A549 treated with AZD9567 at 1 μM for 4 hours (cell line): ENCODE data around the gene AVP. TPM values are rescaled to one million over a fixed set of nuclear protein-coding genes. Genes with fewer than 3 reads are reported as not detected.

Experiments used
- total RNA-seq: library from RNA; stranded (reverse); fragments of 200-300 nt; extraction: Qiagen RNA extraction; gene quantifications from 5 replicates; pipeline ENCODE4 v1.2.3, GENCODE V29; 2022; ENCODE audit not compliant: insufficient read depth

The AVP gene, protein sequence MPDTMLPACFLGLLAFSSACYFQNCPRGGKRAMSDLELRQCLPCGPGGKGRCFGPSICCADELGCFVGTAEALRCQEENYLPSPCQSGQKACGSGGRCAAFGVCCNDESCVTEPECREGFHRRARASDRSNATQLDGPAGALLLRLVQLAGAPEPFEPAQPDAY
- total RNA-seq = 0.20 TPM in 1 of 5 replicates, not detected in the others

DNA sequence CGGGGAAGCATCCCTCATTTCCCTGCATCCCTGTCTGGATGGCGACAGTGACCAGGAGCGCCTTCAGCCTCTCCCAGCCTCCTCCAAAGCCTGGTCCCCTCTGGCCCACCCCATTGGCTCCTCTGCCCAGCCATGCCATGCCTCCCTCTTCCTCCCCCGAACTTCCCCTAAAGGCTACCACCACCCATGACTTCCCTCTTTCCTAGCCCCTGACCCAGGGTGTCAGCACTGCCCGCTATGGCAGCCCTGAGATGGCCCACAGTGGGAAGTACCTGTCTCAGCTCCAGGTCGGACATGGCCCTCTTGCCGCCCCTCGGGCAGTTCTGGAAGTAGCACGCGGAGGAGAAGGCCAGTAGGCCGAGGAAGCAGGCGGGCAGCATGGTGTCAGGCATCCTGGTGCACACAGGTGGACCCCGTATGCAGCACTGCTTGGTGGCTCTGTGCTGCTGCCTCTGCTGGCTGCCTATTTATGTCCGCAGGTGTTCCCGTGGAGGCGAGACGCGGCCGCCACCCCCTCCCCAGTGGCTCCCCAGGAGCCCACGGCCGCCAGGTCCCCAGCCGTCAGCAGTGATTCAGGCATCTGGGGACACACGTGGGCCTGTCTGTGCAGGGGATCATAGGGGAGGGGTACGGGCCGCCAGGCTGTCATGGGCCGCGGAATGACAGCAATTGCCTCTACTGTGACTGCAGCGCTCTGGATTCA, at the start of gene AVP:
Gene AVP, minus strand, starts transcription at position 442 of the 703 bp plus-strand sequence. Its CDS starts 50 bp downstream, at position 392.

DNA sequence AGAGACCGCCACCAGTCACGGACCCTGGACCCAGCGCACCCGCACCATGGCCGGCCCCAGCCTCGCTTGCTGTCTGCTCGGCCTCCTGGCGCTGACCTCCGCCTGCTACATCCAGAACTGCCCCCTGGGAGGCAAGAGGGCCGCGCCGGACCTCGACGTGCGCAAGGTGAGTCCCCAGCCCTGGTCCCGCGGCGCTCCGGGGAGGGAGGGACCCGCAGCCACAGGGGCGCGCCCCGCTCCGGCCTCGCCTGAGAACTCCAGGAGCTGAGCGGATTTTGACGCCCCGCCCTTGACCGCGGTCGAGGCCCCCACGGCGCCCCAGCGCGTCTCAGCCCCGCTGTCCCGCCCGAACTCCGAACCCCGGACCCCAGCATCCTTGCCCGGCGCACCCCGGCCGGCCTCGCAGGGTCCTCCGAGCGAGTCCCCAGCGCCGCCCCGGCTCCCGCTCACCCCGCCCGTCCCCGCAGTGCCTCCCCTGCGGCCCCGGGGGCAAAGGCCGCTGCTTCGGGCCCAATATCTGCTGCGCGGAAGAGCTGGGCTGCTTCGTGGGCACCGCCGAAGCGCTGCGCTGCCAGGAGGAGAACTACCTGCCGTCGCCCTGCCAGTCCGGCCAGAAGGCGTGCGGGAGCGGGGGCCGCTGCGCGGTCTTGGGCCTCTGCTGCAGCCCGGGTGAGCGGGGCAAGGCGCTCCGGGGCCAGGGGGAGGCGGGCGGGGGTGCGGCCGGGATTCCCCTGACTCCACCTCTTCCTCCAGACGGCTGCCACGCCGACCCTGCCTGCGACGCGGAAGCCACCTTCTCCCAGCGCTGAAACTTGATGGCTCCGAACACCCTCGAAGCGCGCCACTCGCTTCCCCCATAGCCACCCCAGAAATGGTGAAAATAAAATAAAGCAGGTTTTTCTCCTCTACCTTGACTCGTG, 12.7 kb downstream of the AVP start, which contains the start of gene OXT:
Gene OXT, plus strand, starts transcription at position 11 of the 920 bp plus-strand sequence. Its CDS starts 36 bp downstream, at position 47.

DNA sequence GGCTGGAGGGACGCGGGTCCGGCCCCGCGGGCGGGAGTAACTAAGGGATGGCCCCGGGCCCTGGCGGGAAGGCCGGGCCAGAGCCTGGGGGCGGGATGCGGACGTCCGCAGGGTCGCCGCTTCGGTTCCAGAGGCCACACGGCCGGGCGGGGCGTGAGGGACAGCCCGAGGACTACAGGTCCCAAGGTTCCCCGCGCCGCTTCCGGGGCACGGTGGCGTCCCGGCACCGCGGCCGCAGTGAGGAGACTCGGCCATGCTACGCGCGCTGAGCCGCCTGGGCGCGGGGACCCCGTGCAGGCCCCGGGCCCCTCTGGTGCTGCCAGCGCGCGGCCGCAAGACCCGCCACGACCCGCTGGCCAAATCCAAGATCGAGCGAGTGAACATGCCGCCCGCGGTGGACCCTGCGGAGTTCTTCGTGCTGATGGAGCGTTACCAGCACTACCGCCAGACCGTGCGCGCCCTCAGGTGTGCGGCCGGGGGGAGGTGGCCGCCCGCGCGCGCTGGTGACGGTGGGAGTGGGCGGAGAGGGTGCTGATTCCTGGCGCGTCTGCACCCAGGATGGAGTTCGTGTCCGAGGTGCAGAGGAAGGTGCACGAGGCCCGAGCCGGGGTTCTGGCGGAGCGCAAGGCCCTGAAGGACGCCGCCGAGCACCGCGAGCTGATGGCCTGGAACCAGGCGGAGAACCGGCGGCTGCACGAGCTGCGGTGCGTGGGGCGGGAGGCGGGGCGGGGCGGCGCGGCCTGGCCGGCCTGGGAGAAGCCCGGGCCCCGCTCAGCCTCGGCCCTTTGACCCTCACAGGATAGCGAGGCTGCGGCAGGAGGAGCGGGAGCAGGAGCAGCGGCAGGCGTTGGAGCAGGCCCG, 38.5 kb downstream of the AVP start, which contains the start of gene MRPS26:
Gene MRPS26, plus strand, starts transcription at position 237 of the 861 bp plus-strand sequence. Its CDS starts 17 bp downstream, at position 254.

DNA sequence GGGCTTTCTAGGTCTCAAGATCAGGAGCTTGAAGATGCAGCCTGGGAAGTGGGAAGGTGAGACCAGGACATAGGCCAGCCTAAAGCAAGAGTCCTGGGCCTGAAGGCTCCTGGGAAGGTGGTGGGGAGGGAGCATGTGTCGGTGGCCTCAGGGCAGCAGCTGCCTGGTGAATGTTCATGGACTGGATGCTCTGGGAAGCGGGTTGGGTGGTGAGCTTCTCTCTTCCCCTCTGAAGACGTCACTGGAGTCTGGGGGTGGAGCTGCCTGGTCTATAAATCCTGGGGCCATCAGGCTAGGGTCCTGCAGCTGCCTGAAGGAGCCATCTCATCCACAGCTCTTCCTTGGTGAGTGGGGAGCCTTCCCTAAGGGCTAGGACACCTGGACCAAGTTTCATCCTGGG, 41.2 kb downstream of the AVP start, which contains the start of gene GNRH2:
Gene GNRH2, plus strand, starts transcription at position 301 of the 400 bp plus-strand sequence. CDS start 793 bp downstream, outside the sequence.

Other genes starting within 250 kb of the AVP start
- 11.6 to 29.8 TPM (median 27.9 TPM) in 5 replicates for gene PCED1A, start 244.1 kb downstream of the AVP start, total RNA-seq
- gene VPS16, start 244.0 kb downstream of the AVP start, total RNA-seq = 20.7 to 38.2 TPM (median 34.8 TPM) in 5 replicates
- 36.7 to 64.3 TPM (median 42.1 TPM) in 5 replicates for gene PTPRA, start 211.2 kb downstream of the AVP start, total RNA-seq
- gene GNRH2, start 41.1 kb downstream of the AVP start, total RNA-seq = 0.23 to 0.52 TPM (median 0.46 TPM) in 4 of 5 replicates, not detected in the other
- 100 to 174 TPM (median 163 TPM) in 5 replicates for gene MRPS26, start 38.7 kb downstream of the AVP start, total RNA-seq
- 0.26 TPM in 1 of 5 replicates, not detected in the others for gene OXT, start 13.1 kb downstream of the AVP start, total RNA-seq
- 45.9 to 57.7 TPM (median 47.3 TPM) in 5 replicates for gene FASTKD5, start 75.1 kb upstream of the AVP start, total RNA-seq
- 4.4 to 7.9 TPM (median 5.2 TPM) in 5 replicates for gene UBOX5, start 75.1 kb upstream of the AVP start, total RNA-seq
- 4.0 to 4.9 TPM (median 4.2 TPM) in 5 replicates for gene LZTS3, start 88.8 kb upstream of the AVP start, total RNA-seq
- 73.3 to 101 TPM (median 95.7 TPM) in 5 replicates for gene DDRGK1, start 120.0 kb upstream of the AVP start, total RNA-seq
- gene ITPA, start 124.8 kb upstream of the AVP start, total RNA-seq = 114 to 135 TPM (median 130 TPM) in 5 replicates
- gene SLC4A11, start 154.5 kb upstream of the AVP start, total RNA-seq = 9.4 to 12.1 TPM (median 10.4 TPM) in 5 replicates